Activated CD4-positive, alpha-beta T cell treated with anti-CD3 and anti-CD28 coated beads for 48 hours (primary cell): ENCODE measurements around the gene LGR4.
A peak's percentile ranks its signal among the peaks of the same experiment; 100 is the strongest.

ENCODE experiments used
- DNase-seq: peaks from one replicate; pipeline ENCODE4 v3.0.0-alpha.2; 2020

The LGR4 gene

GRCh38 chr11:27373392-27373791, 99.2 kb downstream of the LGR4 start:
- no peak for DNase-seq

DNA sequence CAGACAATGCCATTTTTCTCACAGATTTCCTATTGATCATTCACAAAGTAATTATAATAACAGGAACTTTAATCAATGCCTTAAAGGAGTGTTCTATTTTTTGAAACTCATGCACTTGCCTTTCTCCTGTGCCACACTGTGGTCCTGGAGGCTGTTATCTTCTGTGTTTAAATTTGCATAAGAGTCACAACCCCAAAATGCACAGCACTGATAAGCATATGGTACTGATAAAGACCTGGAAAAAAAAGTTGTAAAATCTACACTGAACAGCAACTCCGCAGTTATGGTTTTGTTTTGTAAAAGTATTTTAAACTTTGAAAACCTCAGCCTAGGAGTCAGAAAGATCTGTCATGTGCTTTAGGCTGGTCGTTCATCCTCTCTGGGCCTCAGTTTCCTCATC, 100.4 kb downstream of the LGR4 start:
- no peak for DNase-seq

GRCh38 chr11:27371489-27371888, 101.1 kb downstream of the LGR4 start:
- no peak for DNase-seq

GRCh38 chr11:27370374-27370773, 102.2 kb downstream of the LGR4 start:
- no peak for DNase-seq

- DNase-seq: no peak
These were observed 104.7 kb downstream of the LGR4 start for GRCh38 chr11:27367881-27368280.

DNA sequence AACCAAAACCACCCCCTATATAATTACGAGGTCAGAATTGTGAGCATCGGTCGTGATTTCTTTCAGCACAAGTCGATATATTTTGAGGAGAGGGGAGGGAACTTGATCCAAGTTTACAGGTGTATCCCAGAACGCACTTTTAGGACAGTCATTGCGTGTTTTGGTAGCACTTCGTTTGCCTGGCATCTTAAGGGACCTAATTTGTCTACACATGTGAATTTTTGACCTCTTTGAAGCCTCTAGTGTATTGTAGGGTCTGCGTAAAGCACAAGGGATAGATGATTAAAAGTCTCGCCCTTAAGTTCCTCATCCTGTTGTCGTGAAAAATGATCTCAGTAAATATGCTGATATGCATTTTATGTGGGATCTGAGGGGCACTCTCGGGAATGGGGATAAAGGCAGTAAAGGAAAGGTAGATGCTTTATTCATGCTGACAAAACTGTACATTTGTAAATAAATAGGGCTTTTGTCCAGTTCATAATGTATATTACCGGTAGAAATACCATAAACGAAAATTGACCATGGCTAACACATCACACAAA, 108.9 kb downstream of the LGR4 start:
- DNase-seq: no peak

DNA sequence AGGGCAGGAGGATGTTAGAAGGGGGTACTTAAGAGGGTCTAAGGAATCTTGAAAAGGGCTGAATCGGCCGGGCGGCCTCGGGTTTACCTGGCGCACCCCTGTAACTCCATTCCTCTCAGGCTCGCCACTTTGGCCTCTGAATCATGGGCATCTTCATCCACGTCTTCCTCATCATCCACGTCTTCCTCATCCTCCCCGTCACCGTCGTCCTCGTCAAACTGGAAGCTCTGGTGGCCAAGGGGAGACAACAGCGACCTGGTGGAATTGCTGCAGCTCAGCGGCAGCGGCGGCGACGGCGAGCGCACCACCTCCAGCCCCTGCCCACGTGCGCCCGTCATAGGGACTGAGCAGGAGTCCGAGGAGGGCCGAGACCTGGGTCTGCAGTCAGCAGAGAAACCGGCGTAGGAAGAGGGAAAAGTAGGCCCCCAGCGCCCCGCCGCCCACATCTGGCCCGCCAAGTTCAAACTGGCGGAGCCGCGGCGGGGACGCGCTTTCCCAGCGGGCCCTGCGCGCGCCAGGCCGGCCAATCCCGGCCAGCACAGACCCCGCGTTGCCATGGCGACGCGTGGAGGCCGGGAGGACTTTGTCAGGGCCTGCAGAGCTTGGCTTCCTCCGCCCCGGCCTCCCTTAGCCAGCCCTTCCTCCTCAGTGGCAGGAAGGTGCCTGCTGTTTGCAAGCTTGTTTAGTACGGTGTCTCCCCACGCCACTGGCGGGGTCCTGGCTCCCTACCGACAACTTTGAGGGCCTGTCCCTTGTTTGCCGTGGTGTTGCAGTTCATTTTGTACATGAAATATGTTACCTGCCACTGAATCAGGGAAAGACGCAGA, 109.6 kb downstream of the LGR4 start, which contains the start of gene CCDC34:
CCDC34 (minus strand) TSS at position 467 of the 827 bp plus-strand sequence; CDS start at position 446, 21 bp downstream.
- peak; percentile 90 for DNase-seq

- no peak for DNase-seq
These were observed 110.8 kb downstream of the LGR4 start for GRCh38 chr11:27361649-27362431.

DNA sequence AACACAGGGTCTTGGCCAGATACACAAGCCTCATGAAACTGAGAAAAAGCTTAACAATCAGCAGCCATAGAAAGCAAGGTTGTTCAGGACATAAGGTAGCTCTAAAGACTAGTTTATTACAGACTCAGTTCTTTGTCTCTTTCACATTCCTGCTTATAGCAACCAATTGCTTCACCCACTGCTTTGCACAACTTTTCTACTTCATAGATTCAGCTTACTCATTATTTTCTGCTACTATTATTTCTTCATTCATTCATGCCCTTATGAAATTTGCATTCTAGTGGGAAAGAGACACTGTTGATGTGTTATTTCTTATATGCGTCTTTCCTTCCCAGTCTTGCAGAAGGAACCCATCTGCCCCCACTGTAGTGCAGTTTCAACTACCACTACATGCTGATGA, 114.3 kb downstream of the LGR4 start:
- DNase-seq: no peak

DNA sequence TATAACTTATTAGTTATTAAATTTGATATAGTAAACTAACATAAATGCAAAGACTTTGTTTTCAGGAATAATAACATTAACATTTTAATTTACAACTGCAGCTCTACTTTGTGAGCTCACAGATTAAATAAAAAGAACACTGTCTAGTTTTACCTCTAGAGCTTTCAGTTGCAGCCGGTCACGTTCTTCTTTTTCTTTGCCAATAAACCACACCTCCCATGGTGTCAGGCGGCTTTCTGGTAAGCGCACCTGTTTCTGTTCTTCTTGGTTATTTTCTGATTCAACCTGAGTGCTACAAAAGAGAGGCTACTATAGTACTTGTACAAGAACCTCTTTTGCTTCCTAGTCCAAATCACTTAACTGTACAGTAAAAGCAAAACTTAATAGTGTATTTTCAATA, 115.3 kb downstream of the LGR4 start:
- no peak for DNase-seq

DNA sequence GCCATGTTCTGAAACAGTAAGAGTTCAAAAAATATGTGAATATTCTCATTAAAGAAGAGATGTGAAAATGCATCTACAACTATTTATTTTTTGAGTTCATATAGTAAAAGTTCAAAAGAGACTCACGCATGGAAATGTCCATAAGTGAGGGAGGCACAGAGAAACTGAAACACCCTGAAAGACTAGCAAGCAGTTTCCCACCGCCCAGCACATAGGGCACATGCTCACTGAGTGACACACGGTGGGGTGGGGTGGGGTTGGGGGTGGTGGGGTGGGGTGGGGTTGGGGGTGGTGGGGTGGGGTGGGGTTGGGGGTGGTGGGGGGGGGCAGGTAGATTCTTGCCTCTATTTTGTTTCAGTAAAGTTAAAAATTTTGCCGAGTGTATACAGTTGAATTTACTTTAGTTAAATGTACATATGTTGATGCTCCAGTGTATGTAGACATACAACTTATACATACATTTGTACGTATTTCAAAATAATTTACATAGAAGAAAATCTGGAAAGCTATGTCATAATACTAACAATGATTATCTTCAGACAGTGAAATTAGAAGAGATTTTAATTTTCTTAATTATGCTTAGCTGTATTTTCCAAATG, 115.9 kb downstream of the LGR4 start:
- no peak for DNase-seq

GRCh38 chr11:27355575-27356104, 117.0 kb downstream of the LGR4 start:
- no peak for DNase-seq

DNA sequence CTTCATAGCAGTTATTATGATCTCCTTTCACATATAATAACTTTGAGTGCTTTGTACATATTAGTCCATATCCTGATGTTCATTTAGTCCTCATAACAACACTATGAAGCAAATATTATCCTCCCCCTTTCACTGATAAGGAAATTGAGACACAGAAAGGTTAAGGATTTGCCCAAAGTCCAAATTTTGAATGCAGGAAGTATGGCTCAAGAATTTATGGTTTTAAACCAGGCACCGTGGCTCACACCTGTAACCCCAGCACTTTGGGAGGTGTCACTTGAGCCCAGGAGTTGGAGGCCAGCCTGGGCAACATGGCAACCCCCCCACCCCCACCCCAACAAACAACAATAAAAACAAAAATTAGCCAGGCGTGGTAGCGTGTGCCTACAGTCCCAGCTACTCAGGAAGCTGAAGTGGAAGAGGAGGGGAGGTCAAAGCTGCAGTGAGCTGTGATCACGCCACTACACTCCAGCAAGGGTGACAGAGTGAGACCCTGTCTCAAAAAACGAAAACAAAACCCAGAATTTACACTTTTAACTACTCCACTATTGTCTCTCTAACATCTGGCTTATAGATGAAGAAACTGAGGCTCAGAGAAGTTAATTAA, 118.1 kb downstream of the LGR4 start:
- no peak for DNase-seq

DNA sequence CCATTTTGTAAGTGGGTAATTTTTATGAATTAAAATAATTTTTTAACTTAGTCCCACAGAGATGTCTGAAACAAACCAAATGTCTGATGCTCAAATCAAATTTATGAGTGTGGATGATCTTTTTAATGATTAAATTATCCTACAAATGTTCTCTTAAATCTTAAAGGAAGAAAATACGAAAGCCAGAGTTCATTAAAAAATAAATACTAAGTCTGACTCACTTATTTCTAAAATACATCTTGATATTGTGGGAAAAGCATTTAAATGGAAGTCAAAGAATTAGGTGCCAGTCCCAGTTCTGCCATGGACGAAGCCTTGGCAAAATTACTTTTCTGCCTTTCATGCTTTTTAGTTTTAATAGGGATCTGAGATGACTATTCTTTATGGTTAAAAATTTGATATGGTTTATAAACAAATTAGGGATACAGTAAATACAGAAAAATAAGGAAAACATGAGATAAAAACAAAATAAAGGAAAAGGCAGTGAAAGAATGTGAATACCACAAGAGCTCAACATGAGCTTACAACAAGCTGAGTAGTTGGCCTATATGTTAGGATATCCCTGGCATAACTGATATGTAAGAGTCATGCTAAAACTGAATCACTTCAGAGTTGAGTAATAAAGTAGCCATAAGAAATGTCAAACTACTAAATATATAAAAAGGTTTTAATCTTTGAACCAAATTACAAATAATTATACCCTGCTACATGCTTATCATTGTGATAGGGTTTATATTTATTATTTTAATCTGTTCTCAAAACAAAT, 118.8 kb downstream of the LGR4 start:
- no peak for DNase-seq

- no peak for DNase-seq
These were observed 119.8 kb downstream of the LGR4 start for GRCh38 chr11:27352781-27353180.

GRCh38 chr11:27350511-27350910, 122.1 kb downstream of the LGR4 start:
- no peak for DNase-seq

GRCh38 chr11:27349919-27350318, 122.7 kb downstream of the LGR4 start:
- no peak for DNase-seq

- no peak for DNase-seq
These were observed 124.2 kb downstream of the LGR4 start for GRCh38 chr11:27348340-27348873.

GRCh38 chr11:27347359-27348339, 124.9 kb downstream of the LGR4 start:
- no peak for DNase-seq

GRCh38 chr11:27339941-27340340, 132.6 kb downstream of the LGR4 start:
- DNase-seq: no peak
